Activated CD4-positive, alpha-beta memory T cell treated with anti-CD3 and anti-CD28 coated beads for 36 hours (primary cell): ENCODE results near the gene MYO5B. TPM values are rescaled to one million over a fixed set of nuclear protein-coding genes. Genes with fewer than 3 reads are reported as not detected.

Experiments
- CTCF ChIA-PET: fragments of 350-600 bp; sonication (Branson Sonifier 250); formaldehyde crosslinking; loops from one replicate; lab custom pipeline; 2021; ENCODE audit warnings: antibody characterized with exemption, inconsistent platforms; lab: Charles Lee
- POLR2A ChIA-PET: fragments of 350-600 bp; sonication (Branson Sonifier 250); formaldehyde crosslinking; loops from one replicate; lab custom pipeline; 2021; ENCODE audit warnings: antibody characterized with exemption; lab: Charles Lee
- DNase-seq: peaks from one replicate; pipeline ENCODE4 v3.0.0-alpha.2; 2020
- H3K27ac Mint-ChIP-seq: one replicate; pipeline ENCODE4 v1.8.0; 2021; ENCODE audit warnings: mixed read lengths
- H3K27me3 Mint-ChIP-seq: one replicate; pipeline ENCODE4 v1.8.0; 2021; ENCODE audit warnings: mixed read lengths
- H3K36me3 Mint-ChIP-seq: one replicate; pipeline ENCODE4 v1.8.0; 2021; ENCODE audit warnings: mixed read lengths
- H3K4me1 Mint-ChIP-seq: one replicate; pipeline ENCODE4 v1.8.0; 2021; ENCODE audit warnings: low read depth, mixed read lengths
- H3K4me3 Mint-ChIP-seq: one replicate; pipeline ENCODE4 v1.8.0; 2021; ENCODE audit warnings: mild to moderate bottlenecking, mixed read lengths
- H3K9me3 Mint-ChIP-seq: one replicate; pipeline ENCODE4 v1.8.0; 2021; ENCODE audit warnings: mixed read lengths
- intact Hi-C: fragments of 100-400 bp; cut with micrococcal nuclease; formaldehyde crosslinking; loops from one replicate; pipeline ENCODE4 v1.15.1; 2023
- total RNA-seq, 2 experiments: library from RNA; stranded (reverse); gene quantifications; one replicate each; pipeline ENCODE4 v1.2.3, GENCODE V29; 2021

Gene MYO5B
- total RNA-seq, 2 experiments from 2014 or later: 0.02 to 0.21 TPM

- CTCF ChIA-PET: no interaction called here
- H3K27me3 Mint-ChIP-seq: peaks cover 45% of the 10 kb centered on the region
- intact Hi-C loops: no loop called here
- no peaks in the 10 kb centered on the region for H3K36me3 Mint-ChIP-seq
- H3K4me3 Mint-ChIP-seq: no peak overlapping the region
- H3K4me1 Mint-ChIP-seq: no peaks in the 10 kb centered on the region
- no peak for DNase-seq
- no peak overlapping the region for H3K27ac Mint-ChIP-seq
- H3K9me3 Mint-ChIP-seq: no peaks in the 10 kb centered on the region
- POLR2A ChIA-PET: no interaction called here
Measured at GRCh38 chr18:50163505-50163904, 31.4 kb downstream of the MYO5B start.

- H3K4me3 Mint-ChIP-seq: no peak overlapping the region
- H3K4me1 Mint-ChIP-seq: no peaks in the 10 kb centered on the region
- H3K27me3 Mint-ChIP-seq: peaks cover 41% of the 10 kb centered on the region
- no peaks in the 10 kb centered on the region for H3K36me3 Mint-ChIP-seq
- H3K27ac Mint-ChIP-seq: no peak overlapping the region
- DNase-seq: no peak
- ChIA-PET CTCF (no interaction called here), POLR2A (no interaction called here)
- no peaks in the 10 kb centered on the region for H3K9me3 Mint-ChIP-seq
- intact Hi-C loops: no loop called here
Measured at GRCh38 chr18:50162486-50163304, 32.3 kb downstream of the MYO5B start.

DNA sequence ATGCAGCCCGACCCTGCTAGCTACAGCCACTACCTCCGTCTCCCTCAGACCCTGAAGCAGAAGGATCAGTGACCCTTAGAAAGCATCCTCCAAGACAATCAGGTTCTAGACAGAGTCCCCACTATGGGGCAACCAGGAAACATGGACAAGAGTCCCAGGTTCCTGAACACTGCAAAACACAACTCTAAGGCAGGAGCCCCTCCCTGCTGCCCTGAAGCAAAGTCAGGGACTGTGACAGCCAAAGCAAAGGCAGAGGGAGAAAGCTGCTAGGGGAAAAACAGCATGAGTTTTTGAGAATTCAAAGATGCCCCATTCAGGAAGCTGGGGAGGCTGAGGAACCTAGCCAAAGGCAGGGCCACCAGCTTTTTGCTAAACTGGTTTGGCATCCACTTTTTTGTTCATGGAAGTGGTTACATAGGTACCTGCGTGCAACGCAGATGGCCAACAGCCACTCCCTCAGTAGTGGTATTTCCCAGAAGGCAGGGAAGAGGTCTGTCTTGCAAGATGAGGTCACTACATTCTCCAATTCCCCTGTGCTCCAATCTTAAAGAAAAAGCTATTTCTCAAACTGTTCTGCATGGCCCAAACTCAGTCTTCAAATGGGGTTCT is 33.2 kb downstream of the MYO5B start:
- no peak for DNase-seq
- no peaks in the 10 kb centered on the region for H3K9me3 Mint-ChIP-seq
- CTCF ChIA-PET: no interaction called here
- peaks cover 46% of the 10 kb centered on the region for H3K27me3 Mint-ChIP-seq
- no peak overlapping the region for H3K27ac Mint-ChIP-seq
- no peaks in the 10 kb centered on the region for H3K4me1 Mint-ChIP-seq
- no peak overlapping the region for H3K4me3 Mint-ChIP-seq
- POLR2A ChIA-PET: no interaction called here
- H3K36me3 Mint-ChIP-seq: no peaks in the 10 kb centered on the region
- intact Hi-C loops: no loop called here

DNA sequence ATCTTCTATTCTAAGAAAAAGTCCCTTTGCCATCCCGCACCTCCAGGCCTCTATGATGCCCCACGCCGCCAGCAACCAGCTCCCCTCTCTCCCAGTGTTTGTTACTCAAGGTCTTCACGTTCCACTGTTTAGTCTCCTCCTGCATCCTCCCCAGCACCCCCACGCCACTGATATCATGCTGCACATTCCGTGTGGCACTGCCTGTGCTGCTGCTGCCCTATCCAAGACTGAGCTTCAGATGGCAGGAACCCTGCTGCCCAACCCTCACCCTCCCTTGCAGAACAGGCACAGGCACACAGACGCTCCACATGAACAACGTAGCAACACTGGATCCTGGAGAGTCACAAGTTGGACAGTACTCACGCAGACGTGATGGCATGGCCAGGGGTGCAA is 35.3 kb downstream of the MYO5B start:
- CTCF ChIA-PET: no interaction called here
- no peaks in the 10 kb centered on the region for H3K36me3 Mint-ChIP-seq
- POLR2A ChIA-PET: no interaction called here
- H3K27me3 Mint-ChIP-seq: peaks cover 42% of the 10 kb centered on the region
- intact Hi-C loops: no loop called here
- H3K9me3 Mint-ChIP-seq: no peaks in the 10 kb centered on the region
- H3K27ac Mint-ChIP-seq: no peak overlapping the region
- no peak overlapping the region for H3K4me3 Mint-ChIP-seq
- H3K4me1 Mint-ChIP-seq: no peaks in the 10 kb centered on the region
- no peak for DNase-seq

- Mint-ChIP-seq H3K4me1 (no peaks in the 10 kb centered on the region), H3K27me3 (peaks cover 39% of the 10 kb centered on the region), H3K9me3 (no peaks in the 10 kb centered on the region), H3K4me3 (no peak overlapping the region), H3K36me3 (no peaks in the 10 kb centered on the region), H3K27ac (no peak overlapping the region)
- ChIA-PET CTCF (no interaction called here), POLR2A (no interaction called here)
- intact Hi-C loops: no loop called here
- DNase-seq: no peak
Measured at GRCh38 chr18:50158866-50159653, 35.9 kb downstream of the MYO5B start.

- H3K9me3 Mint-ChIP-seq: no peaks in the 10 kb centered on the region
- CTCF ChIA-PET: no interaction called here
- intact Hi-C loops: no loop called here
- POLR2A ChIA-PET: no interaction called here
- no peak overlapping the region for H3K4me3 Mint-ChIP-seq
- DNase-seq: no peak
- no peaks in the 10 kb centered on the region for H3K4me1 Mint-ChIP-seq
- peaks cover 18% of the 10 kb centered on the region for H3K27me3 Mint-ChIP-seq
- H3K36me3 Mint-ChIP-seq: no peaks in the 10 kb centered on the region
- no peak overlapping the region for H3K27ac Mint-ChIP-seq
Measured at GRCh38 chr18:50155406-50155805, 39.5 kb downstream of the MYO5B start.

DNA sequence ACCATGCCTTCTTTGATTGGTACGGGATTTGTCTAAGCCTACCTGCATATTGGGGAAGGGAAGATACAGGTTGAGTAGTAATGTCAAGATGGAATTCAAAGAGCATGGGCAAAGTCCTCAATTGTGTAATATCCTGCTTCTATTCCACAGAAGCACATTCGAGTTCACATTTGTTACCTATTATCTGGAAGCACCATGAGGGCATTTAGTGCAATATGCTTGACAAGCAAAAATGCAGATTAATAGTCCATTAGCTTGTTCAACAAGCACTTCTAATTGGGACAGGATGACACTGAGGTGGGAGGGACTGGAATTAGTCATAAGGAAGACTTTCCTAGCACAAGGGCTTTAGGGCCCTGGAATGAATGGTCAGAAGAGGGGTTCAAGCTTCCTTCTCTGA is 40.5 kb downstream of the MYO5B start:
- Mint-ChIP-seq H3K4me1 (no peaks in the 10 kb centered on the region), H3K9me3 (no peaks in the 10 kb centered on the region), H3K36me3 (no peaks in the 10 kb centered on the region), H3K4me3 (no peak overlapping the region), H3K27ac (no peak overlapping the region), H3K27me3 (peaks cover 11% of the 10 kb centered on the region)
- CTCF ChIA-PET: no interaction called here
- POLR2A ChIA-PET: no interaction called here
- intact Hi-C loops: no loop called here
- no peak for DNase-seq

- H3K9me3 Mint-ChIP-seq: peaks cover 2% of the 10 kb centered on the region
- H3K36me3 Mint-ChIP-seq: no peaks in the 10 kb centered on the region
- DNase-seq: no peak
- H3K4me3 Mint-ChIP-seq: no peak overlapping the region
- ChIA-PET CTCF (no interaction called here), POLR2A (no interaction called here)
- intact Hi-C loops: no loop called here
- peaks cover 4% of the 10 kb centered on the region for H3K27me3 Mint-ChIP-seq
- no peak overlapping the region for H3K27ac Mint-ChIP-seq
- H3K4me1 Mint-ChIP-seq: no peaks in the 10 kb centered on the region
Measured at GRCh38 chr18:50152900-50153299, 42.0 kb downstream of the MYO5B start.

- H3K27me3 Mint-ChIP-seq: peaks cover 5% of the 10 kb centered on the region
- H3K4me1 Mint-ChIP-seq: no peaks in the 10 kb centered on the region
- intact Hi-C loops: no loop called here
- H3K36me3 Mint-ChIP-seq: no peaks in the 10 kb centered on the region
- DNase-seq: no peak
- H3K27ac Mint-ChIP-seq: no peak overlapping the region
- no peak overlapping the region for H3K4me3 Mint-ChIP-seq
- POLR2A ChIA-PET: no interaction called here
- peaks cover 2% of the 10 kb centered on the region for H3K9me3 Mint-ChIP-seq
- CTCF ChIA-PET: no interaction called here
Measured at GRCh38 chr18:50151926-50152325, 43.0 kb downstream of the MYO5B start.

DNA sequence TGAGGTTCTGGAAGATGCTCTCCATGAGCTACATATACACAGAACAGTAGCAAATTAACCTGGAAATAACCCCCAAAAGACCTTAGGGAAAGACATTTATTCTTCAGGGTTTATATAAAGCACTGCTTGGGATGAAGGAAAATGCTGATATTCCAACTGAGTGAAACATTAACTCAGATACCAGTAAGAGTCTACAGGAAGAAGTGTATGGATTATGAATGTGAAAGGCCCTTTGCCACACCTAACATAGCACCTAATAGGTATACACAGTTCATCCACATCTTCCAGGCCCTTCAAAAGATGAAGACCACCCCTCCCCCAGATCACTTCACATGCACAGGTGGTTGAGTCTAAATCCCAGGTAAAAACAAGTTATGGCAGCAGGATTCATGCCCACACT is 50.4 kb downstream of the MYO5B start:
- CTCF ChIA-PET: no interaction called here
- H3K4me3 Mint-ChIP-seq: no peak overlapping the region
- peaks cover 2% of the 10 kb centered on the region for H3K9me3 Mint-ChIP-seq
- H3K4me1 Mint-ChIP-seq: no peaks in the 10 kb centered on the region
- H3K27me3 Mint-ChIP-seq: peaks cover 19% of the 10 kb centered on the region
- no peak overlapping the region for H3K27ac Mint-ChIP-seq
- intact Hi-C loops: no loop called here
- POLR2A ChIA-PET: no interaction called here
- H3K36me3 Mint-ChIP-seq: no peaks in the 10 kb centered on the region
- no peak for DNase-seq

DNA sequence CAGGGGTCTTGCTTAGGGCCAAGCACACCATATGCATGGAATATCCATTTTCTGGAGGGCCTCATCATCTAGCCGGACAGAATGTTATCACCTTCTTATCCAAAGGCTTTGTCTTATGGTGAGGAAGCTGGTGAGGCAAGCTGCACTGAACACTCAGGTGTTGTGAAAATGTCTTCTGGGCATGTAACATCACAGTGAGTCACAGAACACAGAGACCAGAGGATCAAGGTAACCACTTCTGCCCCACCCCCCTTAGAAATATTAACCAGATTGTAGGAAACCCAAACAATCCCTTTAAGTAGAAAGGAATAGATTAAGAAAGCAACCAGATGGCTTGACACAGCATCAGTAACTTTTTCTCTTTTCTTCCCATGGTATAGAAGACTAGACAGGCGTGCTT is 51.1 kb downstream of the MYO5B start:
- Mint-ChIP-seq H3K27me3 (peaks cover 19% of the 10 kb centered on the region), H3K4me1 (no peaks in the 10 kb centered on the region), H3K4me3 (no peak overlapping the region), H3K27ac (no peak overlapping the region), H3K9me3 (peaks cover under 1% of the 10 kb centered on the region), H3K36me3 (no peaks in the 10 kb centered on the region)
- DNase-seq: no peak
- CTCF ChIA-PET: no interaction called here
- intact Hi-C loops: no loop called here
- POLR2A ChIA-PET: no interaction called here

DNA sequence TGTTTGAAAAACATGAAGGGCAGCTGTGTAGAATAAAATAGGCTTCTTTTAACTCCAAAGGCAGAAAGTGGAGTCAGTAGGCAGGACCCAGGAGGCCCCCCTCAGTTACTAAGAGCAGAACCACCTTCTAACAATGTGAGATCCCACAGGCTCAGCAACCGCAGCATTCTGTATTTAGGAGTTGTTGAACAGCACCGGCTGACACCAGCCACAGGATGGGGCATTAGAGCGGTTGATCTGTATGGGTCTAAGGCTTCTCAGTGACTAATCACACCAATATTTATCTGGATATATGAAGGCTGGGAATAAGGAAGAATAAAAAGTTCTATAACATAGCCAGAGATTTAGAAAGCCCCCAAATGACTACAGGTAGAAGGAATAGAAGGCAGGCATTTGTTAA is 51.7 kb downstream of the MYO5B start:
- ChIA-PET POLR2A (no interaction called here), CTCF (no interaction called here)
- DNase-seq: no peak
- H3K4me1 Mint-ChIP-seq: no peaks in the 10 kb centered on the region
- no peak overlapping the region for H3K27ac Mint-ChIP-seq
- H3K36me3 Mint-ChIP-seq: no peaks in the 10 kb centered on the region
- intact Hi-C loops: no loop called here
- no peaks in the 10 kb centered on the region for H3K9me3 Mint-ChIP-seq
- H3K27me3 Mint-ChIP-seq: peaks cover 19% of the 10 kb centered on the region
- no peak overlapping the region for H3K4me3 Mint-ChIP-seq
